HG02763 (cell line): ENCODE data around the gene KRT7.

Source experiments
- ATAC-seq: cut with Tn5 transposase; IDR thresholded peaks from one replicate; pipeline ENCODE4 v1.9.1; 2021; ENCODE audit warnings: mild to moderate bottlenecking, moderate library complexity; ENCODE audit not compliant: unreplicated experiment

KRT7 gene

DNA sequence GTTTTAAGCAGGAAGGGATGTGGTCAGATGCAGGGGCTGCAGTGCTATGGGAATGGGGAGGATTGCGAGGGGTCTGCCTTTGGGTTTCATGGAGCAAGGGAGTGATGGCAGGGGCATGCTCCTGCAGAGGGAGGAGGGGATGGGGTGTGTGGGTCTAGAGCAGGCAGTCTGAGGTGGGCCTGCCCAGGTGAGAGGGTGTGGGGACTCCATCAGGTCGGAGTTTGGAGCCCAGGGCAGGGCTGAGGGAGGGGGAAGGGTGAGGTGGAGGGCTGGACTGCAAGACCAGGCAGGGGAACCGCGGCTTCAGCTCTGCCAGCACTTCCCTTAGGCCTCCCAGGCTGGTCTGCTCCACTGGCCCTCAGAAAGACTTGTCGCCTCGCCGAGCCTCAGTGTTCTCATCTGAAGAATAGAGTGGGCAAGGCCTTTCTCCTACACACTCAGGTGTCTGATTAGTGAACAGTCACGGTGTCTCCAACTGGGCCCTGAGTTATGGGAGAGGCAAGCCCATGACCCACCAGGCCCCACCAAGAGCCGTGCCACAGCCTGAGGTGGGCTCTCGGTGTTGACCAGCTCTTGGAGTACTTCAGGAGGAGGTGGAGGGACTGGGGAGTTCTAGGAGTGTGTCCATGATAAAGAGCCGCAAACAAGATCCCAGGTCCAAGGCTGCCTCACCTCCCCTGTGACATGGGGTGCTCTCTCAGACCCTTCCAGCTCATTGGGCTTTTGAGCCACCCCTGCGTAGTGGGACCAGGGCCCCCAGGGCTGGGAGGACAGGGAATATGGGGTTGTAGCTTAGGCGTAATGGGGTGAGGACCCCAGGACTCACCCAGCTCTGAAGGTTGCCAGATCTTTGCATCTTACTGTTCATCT, 21.1 kb upstream of the KRT7 start:
- ATAC-seq, result no peak

DNA sequence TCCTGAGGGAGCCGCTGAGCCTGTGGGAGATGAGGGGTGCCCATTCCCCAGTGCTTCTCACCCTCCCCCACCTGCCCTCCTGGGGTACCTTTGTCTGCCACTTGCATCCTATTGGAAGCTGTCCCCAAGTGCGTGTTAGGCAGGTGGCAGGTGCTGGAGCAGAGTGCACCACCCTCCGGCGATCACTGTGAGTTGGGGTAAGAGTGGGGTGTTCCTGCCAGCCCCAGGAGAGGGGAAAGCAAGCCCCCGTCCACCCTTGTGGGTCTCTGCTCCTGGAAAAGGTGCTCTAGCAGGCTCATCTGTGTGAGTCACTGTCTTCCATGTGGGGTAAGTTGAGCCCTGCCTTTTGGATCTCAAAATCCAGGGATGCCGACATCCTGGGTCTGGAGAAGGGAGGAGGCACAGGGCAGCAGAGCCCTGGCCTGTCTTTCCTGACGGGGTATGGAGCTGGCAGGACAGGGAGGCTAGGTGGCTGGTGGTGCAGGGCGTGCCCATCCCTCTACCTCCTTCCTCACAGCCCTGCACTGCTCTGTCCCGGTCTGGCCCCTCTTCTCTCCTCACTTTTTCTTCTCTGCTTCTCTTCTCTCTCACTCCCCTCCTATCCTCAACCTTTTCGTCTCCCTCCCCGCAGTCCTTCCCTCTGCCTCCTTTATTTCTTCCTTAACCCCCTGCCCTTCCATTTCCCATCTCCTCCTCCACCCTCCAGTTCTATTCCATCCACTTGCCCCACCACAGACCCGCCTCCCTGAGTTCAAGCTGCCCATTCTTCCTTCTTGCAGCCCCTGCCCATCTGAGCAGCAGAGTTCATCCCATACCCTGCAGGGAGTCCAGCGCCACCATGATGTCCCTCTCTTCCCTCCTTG, 20.1 kb upstream of the KRT7 start:
- ATAC-seq, result no peak

DNA sequence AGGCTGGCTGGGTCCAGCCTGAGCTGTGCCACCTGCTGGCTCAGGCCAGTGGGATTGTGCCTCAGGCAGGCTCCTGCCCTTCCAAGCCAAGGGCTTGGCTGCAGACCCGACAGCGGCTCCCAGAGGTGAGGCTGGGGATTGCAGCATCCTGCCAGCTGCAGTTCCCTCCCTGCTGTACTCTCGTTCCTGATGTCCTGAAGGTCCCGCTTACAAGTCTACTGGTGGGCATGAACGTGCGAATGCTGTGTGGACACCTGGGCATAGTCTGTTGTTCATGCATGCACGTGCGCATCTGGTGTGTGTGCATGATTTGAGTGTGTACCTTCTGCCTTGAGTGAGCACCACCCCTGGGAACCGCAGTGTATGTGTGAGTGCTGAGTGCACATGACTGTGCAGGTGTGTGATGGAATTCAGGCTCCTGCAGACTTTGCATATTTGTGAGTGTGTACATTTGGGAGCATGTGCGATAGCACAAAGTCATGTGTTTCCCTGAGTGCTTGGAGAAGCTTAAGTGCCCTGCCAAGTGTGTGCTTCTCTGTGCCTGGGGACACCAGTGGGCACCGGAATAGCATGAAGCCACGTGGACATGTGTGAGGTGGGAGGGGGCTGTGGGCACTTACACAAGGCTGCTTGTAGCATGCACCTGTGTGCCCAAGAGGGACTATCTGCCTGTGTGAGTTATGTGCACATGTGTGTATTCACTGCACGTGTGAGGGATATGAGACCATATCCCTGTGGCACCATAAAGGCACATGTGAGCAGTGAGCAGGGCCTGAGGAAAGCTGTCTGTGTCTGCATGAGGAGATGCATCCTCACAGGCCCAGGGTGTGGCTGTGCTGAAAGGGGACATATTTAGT, 19.3 kb upstream of the KRT7 start:
- no peak for ATAC-seq

DNA sequence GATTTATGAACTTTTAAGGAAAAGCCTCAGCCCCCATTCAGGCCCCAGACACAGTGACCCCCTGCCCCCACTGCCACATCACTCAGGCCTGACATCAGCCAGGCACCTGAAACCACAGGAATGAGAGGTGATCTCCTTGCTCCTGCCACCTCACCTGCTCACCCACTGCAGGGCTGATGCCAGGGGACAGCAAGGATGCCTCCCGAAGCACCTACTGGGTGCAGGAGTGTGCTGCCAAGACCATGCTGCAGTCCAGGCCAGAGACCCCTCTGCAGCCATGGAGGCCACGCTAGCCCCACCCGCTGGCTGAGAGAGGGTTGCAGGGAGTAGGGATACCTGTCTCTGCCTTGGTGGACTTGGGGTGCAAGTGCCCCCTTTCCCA, 18.6 kb upstream of the KRT7 start:
- ATAC-seq, result no peak

DNA sequence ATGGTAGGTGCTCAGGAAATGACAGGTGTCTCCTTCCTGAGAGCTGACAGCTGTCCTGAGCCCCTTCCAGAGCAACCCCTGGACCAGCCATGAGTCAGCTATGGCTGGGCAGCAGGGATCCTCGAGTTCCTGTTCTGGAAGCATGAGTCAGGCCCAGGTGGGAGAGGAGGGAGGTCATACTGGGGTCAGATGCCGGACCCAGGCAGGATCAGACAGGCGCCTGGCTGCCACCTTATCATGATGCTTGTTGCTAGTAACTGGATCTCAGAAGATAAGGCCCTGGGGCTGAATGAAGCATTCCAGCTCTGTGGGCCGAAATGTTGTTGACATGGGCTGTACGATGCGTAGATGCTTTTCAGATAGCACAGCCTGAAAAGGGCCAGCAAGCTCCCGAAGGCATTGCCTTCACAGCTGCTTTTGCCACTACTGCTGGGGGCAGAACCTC, 17.4 kb upstream of the KRT7 start:
- ATAC-seq, result no peak

DNA sequence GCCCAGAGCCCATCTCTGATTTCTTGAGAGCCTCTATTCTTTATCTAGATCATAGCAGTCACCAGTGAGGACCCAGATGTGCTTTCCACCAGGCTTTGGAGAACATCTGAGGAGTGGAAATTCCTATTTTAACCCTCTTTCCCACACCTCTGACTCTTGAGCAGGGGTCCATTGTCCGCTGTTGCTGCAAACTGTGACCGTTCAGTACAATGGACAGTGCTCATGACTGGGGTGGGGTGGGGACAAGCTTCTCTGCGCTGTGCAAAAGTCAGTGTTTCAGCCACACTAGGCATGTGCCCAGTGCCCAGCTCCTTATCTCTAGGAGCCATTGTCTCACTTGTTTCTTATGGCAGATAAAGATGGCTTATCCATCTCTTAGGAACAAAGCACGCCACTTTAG, 16.9 kb upstream of the KRT7 start:
- ATAC-seq, result no peak

DNA sequence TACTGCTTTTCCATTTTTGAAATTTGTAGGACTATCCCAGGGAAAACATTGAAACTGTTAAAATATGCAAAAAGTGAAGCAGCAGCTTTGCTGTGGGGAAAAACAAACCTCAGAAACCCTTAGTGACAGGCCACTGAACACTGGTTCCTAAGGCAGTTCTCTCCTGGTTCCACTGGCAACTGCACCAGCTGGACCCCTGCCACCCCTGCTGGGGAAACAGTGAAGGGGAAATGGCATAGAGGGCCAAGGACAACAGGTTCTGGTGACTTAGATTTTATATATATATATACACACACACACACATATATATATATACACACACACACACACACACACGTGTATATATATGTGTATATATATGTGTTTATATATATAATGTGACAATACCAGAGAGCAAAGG, 16.2 kb upstream of the KRT7 start:
- no peak for ATAC-seq

DNA sequence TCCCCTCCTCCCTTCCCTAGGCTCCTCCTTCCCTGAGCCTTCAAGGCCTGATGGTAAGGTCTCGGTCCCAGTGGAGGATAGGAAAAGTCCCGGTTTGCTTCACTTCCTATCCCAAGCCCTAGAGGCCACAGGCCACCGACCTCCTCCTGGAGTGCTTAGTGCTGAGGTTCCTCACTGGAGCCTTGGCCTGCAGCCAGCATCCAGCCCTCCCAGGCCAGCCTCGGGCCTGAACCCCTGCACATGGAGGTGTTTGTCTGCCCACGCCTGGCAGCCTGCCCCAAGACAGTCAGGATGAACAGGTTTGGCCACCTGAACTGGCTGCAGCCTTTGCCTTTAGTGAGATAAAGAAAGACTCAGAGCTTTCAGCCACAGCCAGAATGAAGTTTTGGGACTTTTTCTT, 15.8 kb upstream of the KRT7 start:
- ATAC-seq, result no peak

DNA sequence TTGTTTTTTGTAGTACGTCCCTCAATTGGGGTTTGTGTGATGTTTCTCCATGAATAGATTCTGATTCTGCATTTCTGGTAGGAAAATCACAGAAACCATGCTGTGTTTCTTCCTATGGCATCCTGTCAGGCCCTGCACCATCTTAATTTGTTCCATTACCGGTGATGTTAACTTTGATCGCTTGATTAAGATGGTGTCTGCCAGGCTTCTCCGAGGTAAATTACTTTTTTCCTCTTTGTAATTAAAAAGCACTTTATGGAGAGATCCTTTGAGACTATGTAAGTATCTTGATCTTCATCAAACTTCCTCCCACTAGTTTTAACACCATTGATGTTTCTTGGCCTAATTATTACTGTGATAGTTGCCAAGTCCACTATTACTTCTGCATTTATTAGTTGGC, 15.0 kb upstream of the KRT7 start:
- ATAC-seq, result no peak

DNA sequence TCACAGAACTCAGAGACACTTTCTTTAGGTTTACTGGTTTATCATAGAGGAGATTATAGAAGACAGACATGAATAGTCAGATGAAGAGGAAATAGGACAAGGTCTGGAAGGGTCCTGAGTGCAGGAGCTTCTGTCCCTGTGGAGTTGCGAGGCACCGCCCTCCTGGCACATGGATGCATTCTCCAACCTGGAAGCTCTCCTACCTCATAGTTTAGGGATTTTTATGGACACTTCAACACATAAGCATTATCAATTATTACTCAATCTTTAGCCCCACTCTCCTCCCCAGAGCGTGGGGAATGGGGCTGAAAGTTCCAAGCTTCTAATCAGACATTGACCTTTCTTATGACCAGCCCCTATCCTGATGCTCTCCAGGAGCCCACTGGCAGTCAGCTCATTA, 12.6 kb upstream of the KRT7 start:
- ATAC-seq, result no peak

DNA sequence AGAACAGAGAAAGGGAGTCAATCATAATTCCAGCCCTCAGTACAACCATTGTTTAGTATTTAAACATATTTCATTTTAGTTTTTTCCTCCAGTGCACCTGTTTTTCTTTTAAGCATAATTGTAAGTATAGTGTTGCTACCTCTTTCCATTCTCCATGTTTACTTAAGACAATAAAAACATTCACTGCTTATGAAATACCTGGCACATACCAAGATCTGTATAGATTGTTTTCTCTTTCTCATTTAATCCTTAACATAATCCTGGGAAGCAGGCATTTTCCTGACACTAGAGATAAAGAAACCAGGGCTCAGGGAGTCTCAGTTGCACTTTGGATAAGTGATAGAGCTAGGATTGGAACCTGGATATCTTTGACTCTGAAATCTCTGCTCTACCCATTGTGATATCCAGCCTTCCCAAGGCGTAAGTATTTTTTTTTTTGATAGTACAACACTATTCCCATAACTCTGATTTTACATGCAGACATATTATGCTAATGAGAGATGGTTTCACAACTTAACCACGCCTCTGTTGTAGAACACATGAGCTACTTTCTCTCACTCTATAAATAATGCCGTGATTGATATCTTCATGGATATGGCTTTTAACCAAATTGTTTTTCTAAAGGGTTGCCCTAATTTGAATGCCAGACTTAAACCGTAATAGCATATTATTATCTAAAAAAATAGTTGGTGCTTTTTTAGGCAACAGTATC, 11.8 kb upstream of the KRT7 start:
- no peak for ATAC-seq

DNA sequence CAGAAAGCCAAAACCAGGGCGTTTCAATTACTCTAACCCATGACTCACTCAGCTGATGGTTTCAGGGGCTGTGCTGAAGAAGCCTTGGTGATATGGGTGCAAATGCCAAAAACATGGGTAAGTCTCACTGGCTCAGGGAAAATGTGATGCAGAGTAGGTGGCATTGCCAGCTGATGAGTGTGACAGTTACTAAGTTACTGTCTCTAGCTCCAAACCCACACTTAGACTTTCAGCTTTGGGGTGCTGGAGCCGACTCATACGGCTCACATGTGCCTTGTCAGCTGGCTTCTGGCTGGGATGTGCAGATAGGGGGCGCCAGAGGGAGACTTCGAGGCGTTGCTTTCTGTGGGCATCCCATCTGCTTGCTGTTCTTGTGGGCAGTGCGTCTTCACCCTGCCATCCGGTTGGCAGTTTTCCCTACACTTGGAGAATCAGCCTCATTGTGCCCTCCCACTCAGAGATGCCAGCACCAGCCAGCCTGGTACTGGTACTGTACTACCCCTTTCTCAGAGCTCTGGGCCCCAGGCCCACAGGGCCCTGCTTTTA, 11.1 kb upstream of the KRT7 start:
- ATAC-seq, result no peak

DNA sequence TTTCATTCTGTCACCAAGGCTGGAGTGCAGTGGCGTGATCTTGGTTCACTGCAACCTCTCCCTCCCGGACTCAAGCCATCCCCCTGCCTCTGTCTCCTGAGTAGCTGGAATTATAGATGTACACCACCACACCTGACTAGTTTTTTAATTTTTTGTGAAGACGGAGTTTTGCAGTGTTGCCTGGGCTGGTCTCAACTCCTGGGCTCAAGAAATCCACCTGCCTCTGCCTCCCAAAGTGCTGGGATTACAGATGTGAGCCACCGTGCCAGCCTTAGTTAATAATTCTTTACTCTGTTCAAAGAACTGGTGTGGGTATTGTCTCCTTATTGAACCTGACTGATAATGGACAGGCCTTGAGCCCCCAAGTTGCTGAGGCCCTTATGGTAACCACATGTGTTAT, 10.4 kb upstream of the KRT7 start:
- ATAC-seq, result no peak

DNA sequence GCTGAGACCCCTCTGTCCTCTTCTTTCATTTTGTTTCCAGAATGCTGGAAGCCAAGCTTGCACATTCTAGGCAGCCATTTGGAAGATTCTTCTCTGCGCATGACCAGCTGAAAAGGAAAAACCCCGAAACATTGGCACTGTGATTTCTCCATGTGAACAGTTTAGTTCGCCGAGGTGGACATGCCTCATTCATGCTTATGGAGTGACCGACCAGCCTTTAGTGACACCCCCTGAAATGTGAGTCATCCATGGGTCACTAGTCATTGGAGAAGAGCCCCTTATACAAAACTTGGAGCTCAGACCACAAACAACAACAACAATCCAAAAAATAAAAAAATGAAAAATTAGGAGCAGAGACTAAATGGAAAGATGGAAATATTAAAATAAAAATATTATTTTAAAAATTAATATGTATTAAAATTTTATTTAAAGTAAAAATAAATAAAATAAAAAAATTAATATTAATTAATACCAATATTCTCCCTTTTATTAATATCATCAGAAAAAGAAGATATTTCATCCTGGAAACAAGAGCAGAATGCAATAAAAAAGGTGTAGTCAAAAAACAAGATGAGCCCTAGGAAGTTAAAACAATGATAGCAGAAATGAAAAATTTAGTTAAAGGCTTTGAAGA, 9.5 kb upstream of the KRT7 start:
- no peak for ATAC-seq

DNA sequence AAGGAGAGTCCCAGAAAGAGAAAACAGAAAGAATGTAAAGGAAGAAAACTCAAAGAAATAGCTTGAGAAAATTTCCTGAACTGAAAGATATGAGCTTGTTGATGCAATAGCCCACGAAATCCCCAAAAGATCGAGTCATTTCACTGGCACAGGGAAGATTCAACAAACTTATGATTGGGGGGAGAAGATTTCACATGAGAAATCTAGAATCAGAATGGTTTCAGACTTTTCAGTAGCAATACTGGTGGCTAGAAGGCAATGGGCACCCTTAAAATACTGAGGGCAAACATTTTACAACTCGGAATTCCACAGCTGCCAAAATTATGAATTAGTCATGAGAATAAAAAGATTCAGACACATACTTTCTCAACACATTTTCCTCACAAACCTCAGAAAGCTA, 8.9 kb upstream of the KRT7 start:
- ATAC-seq, result no peak

DNA sequence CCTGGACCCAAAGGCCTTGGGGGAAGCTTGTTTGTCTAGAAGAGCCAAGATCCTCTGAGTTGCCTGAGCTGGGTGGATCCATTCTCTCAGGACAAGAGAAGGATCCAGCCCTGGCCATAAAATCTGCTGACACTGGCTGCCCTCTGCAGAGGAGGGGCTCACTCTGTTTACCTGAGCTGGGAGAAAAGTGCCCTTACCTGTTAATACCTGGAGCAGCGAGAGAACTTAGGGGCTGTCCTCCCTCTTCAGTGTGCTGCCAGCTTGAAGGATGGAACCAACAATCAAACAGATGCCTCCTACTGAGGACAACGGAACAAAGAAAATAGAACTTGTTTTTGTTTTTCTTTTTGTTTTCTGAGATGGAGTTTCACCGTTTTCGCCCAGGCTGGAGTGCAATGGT, 7.3 kb upstream of the KRT7 start:
- no peak for ATAC-seq

DNA sequence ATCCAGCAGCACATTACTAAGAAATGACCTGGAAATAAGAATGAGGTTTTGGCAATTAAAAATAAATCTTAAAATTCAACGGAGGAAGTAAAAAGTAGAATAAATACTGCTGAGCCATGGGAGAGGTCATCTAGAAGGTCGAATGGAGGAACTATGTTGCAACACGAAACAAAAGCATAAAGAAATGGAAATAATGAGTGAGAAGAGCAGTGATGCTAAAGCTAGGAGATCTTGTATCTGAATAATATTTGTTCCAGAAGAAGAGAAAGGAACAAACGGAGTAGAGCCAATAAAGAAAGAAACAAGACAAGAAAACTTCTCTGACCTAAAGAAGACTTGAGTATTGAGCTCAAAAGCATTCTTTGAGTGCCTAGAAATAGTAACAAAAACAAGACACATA, 6.6 kb upstream of the KRT7 start:
- no peak for ATAC-seq

DNA sequence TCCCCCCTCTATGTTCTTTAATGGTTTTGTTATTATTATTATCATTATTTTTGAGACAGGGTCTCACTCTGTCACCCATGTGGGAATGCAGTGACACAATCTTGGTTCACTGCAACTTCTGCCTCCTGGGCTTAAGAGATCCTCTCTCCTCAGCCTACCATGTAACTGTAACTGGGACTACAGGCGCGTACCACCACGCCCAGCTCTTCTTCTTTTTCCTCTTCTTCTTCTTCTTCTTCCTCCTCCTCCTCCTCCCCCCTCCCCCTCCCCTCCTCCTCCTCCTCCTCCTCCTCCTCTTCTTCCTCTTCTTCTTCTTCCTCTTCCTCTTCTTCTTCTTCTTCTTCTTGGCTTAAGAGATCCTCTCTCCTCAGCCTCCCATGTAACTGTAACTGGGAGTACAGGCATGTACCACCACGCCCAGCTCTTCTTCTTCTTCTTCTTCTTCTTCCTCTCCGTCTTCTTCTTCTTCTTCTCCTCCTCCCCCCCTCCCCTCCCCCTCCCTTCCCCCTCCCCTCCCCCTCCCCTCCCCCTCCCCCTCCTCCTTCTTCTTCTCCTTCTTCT, 5.4 kb upstream of the KRT7 start:
- no peak for ATAC-seq

DNA sequence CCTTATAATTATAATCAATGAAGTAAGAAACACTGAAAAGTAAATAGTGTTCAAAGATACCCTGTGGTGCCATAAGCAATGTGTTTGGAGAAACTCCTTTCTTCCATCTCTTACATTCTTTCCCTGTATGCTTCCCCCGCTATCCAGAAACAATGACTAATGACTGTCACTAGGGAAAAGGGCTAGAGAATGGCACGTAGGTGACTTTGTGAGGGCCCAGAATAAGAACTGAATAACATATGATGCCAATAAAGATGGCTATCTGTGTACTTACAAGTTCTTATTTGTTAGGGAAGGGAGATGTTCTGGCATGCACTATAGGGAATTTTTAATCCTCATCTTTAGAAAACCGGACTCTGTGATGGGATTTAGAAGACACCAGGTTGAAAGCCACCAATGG, 4.7 kb upstream of the KRT7 start:
- no peak for ATAC-seq

DNA sequence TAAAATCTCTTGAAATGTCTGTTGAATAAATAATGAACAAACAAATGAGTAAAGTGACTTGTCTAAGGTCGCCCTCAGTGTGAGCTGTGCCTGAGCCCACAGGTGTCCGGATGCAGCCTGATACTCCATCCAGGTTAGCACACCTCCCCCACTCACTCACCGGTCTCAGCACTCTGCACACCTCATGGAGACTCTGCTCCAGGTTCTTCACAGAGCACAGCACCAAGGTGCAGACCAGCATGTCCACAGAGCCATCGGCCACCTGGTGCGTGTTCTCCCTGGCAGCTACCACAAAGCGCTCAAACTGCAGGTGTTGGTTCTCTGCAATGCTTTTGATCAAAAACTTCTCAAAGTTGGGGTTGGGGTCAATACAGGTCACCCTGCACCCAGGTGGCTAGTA, 4.1 kb upstream of the KRT7 start:
- no peak for ATAC-seq
